K562 (cell line): ENCODE results near the gene MAPK1IP1L. TPM values are rescaled to one million over a fixed set of nuclear protein-coding genes. Genes with fewer than 3 reads are reported as not detected.

Experiments used
- ATAC-seq: fragments of 200-7000 bp; cut with Tn5 transposase; 3 replicates; pipeline ENCODE4 v1.9.1; 2020; ENCODE audit warnings: moderate library complexity
- BruUV-seq: library from RNA; stranded (reverse); fragments of 400-500 nt; replicated peaks from 2 replicates; lab custom pipeline; 2021; lab: Mats Ljungman, UMichigan
- CTCF ChIA-PET: fragments of 300-600 bp; formaldehyde crosslinking; extraction: SDS; loops from one replicate; lab custom pipeline; 2021; ENCODE audit warnings: low intra/inter-chr PET ratio; lab: Yijun Ruan, JAX
- POLR2A ChIA-PET: fragments of 300-600, 350-650 bp; sonication (Branson Sonifier 250); formaldehyde crosslinking; extraction: SDS; loops from one replicate; lab custom pipeline; 2021; ENCODE audit warnings: antibody characterized with exemption, inconsistent platforms; lab: Yijun Ruan, JAX
- DNase-seq, 4 experiments: peaks; one replicate each; pipeline versions ENCODE4 v3.0.0 to v3.0.0-alpha.2; 2011 to 2018; ENCODE audit warnings: low spot score in 3 of 4, mixed read lengths in 3 of 4; ENCODE audit errors: extremely low read depth in 1 of 4
- FAIRE-seq: peaks from 2 replicates; lab custom pipeline; 2011; peaks lifted over from hg19 to GRCh38; lab: Jason Lieb, UNC
- H2AFZ ChIP-seq: 2 replicates; pipeline ENCODE4 v1.6.0; 2011; ENCODE audit warnings: low read depth, low read length, control low read depth, inconsistent platforms
- H3K27ac ChIP-seq: fragments of 200-600 bp; 3 replicates; pipeline ENCODE4 v1.8.0; 2011; ENCODE audit warnings: low read depth, mild to moderate bottlenecking, control low read depth, inconsistent platforms, low read length, moderate library complexity, mixed read lengths; ENCODE audit errors: extremely low read depth
- H3K27me3 ChIP-seq, 2 experiments: fragments of 300-600 bp in 1 of 2; 2 replicates in 1 of 2; 3 replicates in 1 of 2; pipeline versions ENCODE4 v1.6.0 to v1.8.0; 2011; ENCODE audit warnings: inconsistent platforms in 2 of 2, low read length in 2 of 2, mild to moderate bottlenecking in 1 of 2, mixed read lengths in 1 of 2, moderate library complexity in 1 of 2; ENCODE audit not compliant: control insufficient read depth in 2 of 2, insufficient read depth in 2 of 2
- H3K36me3 ChIP-seq: fragments of 300-600 bp; 3 replicates; pipeline ENCODE4 v1.8.0; 2011; ENCODE audit warnings: mild to moderate bottlenecking, low read length, inconsistent platforms; ENCODE audit not compliant: control insufficient read depth, insufficient read depth
- H3K4me1 ChIP-seq, 2 experiments: fragments of 200-600 bp in 1 of 2; replicated peaks in 1 of 2; 2 replicates in 1 of 2; 3 replicates in 1 of 2; pipeline versions ENCODE4 v1.5.1 to v1.8.0; 2011; ENCODE audit warnings: inconsistent platforms in 2 of 2, low read length in 2 of 2, mild to moderate bottlenecking in 1 of 2, mixed read lengths in 1 of 2, moderate library complexity in 1 of 2; ENCODE audit not compliant: control insufficient read depth in 2 of 2, insufficient read depth in 2 of 2
- H3K4me2 ChIP-seq: 2 replicates; pipeline ENCODE4 v1.6.1; 2011; ENCODE audit warnings: low read length, control low read depth, inconsistent platforms, mixed read lengths; ENCODE audit not compliant: insufficient read depth
- H3K4me3 ChIP-seq: fragments of 200-600 bp; sonication (generic), shearing (Covaris generic); 2 replicates; pipeline ENCODE4 v1.5.1; 2016; ENCODE audit warnings: control low read depth, inconsistent platforms
- H3K79me2 ChIP-seq: fragments of 200-600 bp; 3 replicates; pipeline ENCODE4 v1.8.0; 2011; ENCODE audit warnings: low read length, inconsistent platforms; ENCODE audit not compliant: control insufficient read depth, insufficient read depth
- H3K9ac ChIP-seq, 2 experiments: 2 replicates each; pipeline versions ENCODE4 v1.6.0 to v1.6.1; 2011; ENCODE audit warnings: low read depth in 2 of 2, low read length in 2 of 2, control low read depth in 1 of 2, inconsistent platforms in 1 of 2, mild to moderate bottlenecking in 1 of 2, mixed read lengths in 1 of 2; ENCODE audit not compliant: insufficient read depth in 1 of 2
- H3K9me1 ChIP-seq: one replicate; pipeline ENCODE4 v1.6.0; 2011; ENCODE audit warnings: inconsistent platforms, mild to moderate bottlenecking, low read length, moderate library complexity; ENCODE audit not compliant: control insufficient read depth, insufficient read depth
- H3K9me3 ChIP-seq: replicated peaks from 2 replicates; pipeline ENCODE4 v1.5.1; 2011; ENCODE audit warnings: low read depth, low read length, inconsistent platforms; ENCODE audit not compliant: control insufficient read depth, insufficient read depth
- H4K20me1 ChIP-seq: replicated peaks from 2 replicates; pipeline ENCODE4 v1.6.1; 2011; ENCODE audit warnings: low read length, inconsistent platforms, mixed read lengths; ENCODE audit not compliant: control insufficient read depth, insufficient read depth
- ARID1B ChIP-seq: fragments of 450-650 bp; IDR thresholded peaks from 2 replicates; pipeline ENCODE4 v1.6.1; 2016; ENCODE audit warnings: antibody characterized with exemption, mild to moderate bottlenecking, inconsistent platforms
- U2AF1 ChIP-seq: fragments of 200-400 bp; formaldehyde crosslinking; optimal IDR thresholded peaks from 2 replicates; pipeline ENCODE3; 2017; ENCODE audit warnings: mild to moderate bottlenecking, low read depth, low read length, moderate library complexity
- ZNF324 ChIP-seq: fragments of 250-450 bp; sonication (Bioruptor Pico); IDR thresholded peaks from 2 replicates; pipeline ENCODE4 v1.4.0; 2020; ENCODE audit warnings: mild to moderate bottlenecking
- ZSCAN29 ChIP-seq: fragments of 450-650 bp; IDR thresholded peaks from 2 replicates; pipeline ENCODE4 v1.6.1; 2017
- WGBS: fragments of 100-300 bp; shearing (Covaris generic); methylation state at CpG from one replicate; pipeline ENCODE4 v1.1.6; 2016; ENCODE audit warnings: low coverage, mixed read lengths; ENCODE audit not compliant: insufficient coverage; ENCODE audit errors: missing lambda C conversion rate; 5-methylcytosine and 5-hydroxymethylcytosine counted together
- in situ Hi-C: fragments of 300-500 bp; cut with MboI; formaldehyde crosslinking; loops from 4 replicates; pipeline ENCODE4 v1.15.0; 2018; ENCODE audit warnings: inconsistent platforms, mixed read lengths
- intact Hi-C: fragments of 100-400 bp; cut with micrococcal nuclease; formaldehyde crosslinking; loops from 2 replicates; pipeline ENCODE4 v1.14.2; 2022
- polyA plus RNA-seq, 8 experiments: library from polyadenylated mRNA; depleted of rRNA in 4 of 8; stranded (reverse) in 5 of 8; unstranded in 3 of 8; fragments of >200 nt; fragmentation: Nextera tagmentation in 2 of 8; fragmentation: Illumina TruSeq in 1 of 8; extraction: Ambion mirVana in 2 of 8; extraction: Trizol in 1 of 8; gene quantifications; 2 replicates each; pipeline versions ENCODE4 v1.2.1 to v1.2.3, GENCODE V29; 2011 to 2014; ENCODE audit warnings: inconsistent platforms in 1 of 8, missing spikeins in 1 of 8
- total RNA-seq, 7 experiments: library from RNA; depleted of rRNA in 6 of 7; stranded (reverse); fragments of >200 nt in 6 of 7; fragmentation: Illumina TruSeq in 2 of 7; extraction: Trizol in 2 of 7; gene quantifications; 2 replicates each; pipeline versions ENCODE4 v1.2.1 to v1.2.3, GENCODE V29; 2011 to 2021; ENCODE audit warnings: low replicate concordance in 1 of 7
- TF ChIP-seq, protein P1 (sequence below): sonication (generic); formaldehyde crosslinking; IDR thresholded peaks from 2 replicates; pipeline ENCODE4 v1.8.1; 2022; ENCODE audit warnings: missing genetic modification reagents

MAPK1IP1L gene
- total and polyA plus RNA-seq, 9 of the 15 experiments (the other 6 are each of a cell fraction or from before 2014, with no cell fraction given): 32.7 to 99.4 (median 49.8) TPM

DNA sequence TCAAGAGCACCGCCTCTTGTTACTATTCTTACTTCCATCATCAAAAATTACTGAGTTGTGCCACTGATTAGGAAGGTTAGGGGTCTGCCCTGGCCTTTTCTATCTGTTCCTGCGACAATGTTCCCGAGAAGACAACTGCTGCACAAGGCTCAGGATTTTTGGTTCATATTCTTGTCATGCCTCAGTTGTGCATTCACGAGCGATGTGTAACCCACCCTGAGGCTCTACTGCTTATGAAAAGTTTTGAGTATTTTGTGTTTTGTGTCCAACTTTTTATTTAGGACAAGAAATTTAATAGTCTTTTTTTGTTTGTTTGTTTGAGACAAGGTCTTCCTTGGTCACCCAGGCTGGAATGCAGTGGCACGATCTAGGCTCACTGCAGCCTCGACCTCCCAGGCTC is 54.5 kb downstream of the MAPK1IP1L start:
- no TSS peak for BruUV-seq
- POLR2A ChIA-PET: no interaction called here
- intact Hi-C loops (no loop called here), in situ Hi-C loops (no loop called here)
- no peak for DNase-seq
- no peak overlapping the region for H3K9ac ChIP-seq
- H3K4me3 ChIP-seq: no peak overlapping the region
- no peak for FAIRE-seq
- no peak for ATAC-seq
- peaks cover 5% of the 10 kb centered on the region; the same call in 1 of the 3 replicates for H3K36me3 ChIP-seq
- TF ChIP-seq ARID1B: no peak
- TF ChIP-seq, protein P1, sequence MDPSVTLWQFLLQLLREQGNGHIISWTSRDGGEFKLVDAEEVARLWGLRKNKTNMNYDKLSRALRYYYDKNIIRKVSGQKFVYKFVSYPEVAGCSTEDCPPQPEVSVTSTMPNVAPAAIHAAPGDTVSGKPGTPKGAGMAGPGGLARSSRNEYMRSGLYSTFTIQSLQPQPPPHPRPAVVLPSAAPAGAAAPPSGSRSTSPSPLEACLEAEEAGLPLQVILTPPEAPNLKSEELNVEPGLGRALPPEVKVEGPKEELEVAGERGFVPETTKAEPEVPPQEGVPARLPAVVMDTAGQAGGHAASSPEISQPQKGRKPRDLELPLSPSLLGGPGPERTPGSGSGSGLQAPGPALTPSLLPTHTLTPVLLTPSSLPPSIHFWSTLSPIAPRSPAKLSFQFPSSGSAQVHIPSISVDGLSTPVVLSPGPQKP: no peak
- TF ChIP-seq U2AF1: no peak
- no peak for TF ChIP-seq ZNF324 (CRISPR knock-in tag)
- TF ChIP-seq ZSCAN29: no peak
- no peaks in the 10 kb centered on the region for H3K27me3 ChIP-seq
- H3K27ac ChIP-seq: no peak overlapping the region
- CTCF ChIA-PET: no interaction called here
- H3K4me1 ChIP-seq: peaks cover 12 to 38% of the 10 kb centered on the region in 2 experiments
- H2AFZ ChIP-seq: no peak overlapping the region
- no peaks in the 10 kb centered on the region for H3K79me2 ChIP-seq
- 87% methylated on average over 7 of the region's 7 CpGs for WGBS
- no peaks in the 10 kb centered on the region for H4K20me1 ChIP-seq
- H3K9me1 ChIP-seq: no peaks in the 10 kb centered on the region
- no peak overlapping the region for H3K4me2 ChIP-seq
- H3K9me3 ChIP-seq: peaks cover 13% of the 10 kb centered on the region
